HL-60/S4 treated with phorbol 12-myristate 13-acetate at 8.2 ng/mL for 4 days and 3 days (cell line): Measurements from ENCODE around the gene N4BP2L1.

ENCODE experiments used
- in situ Hi-C: fragments of 300-500 bp; cut with MboI; formaldehyde crosslinking; loops from 2 replicates; pipeline ENCODE4 v1.15.0; 2022; ENCODE audit warnings: low sequenced_read_pairs

N4BP2L1 gene

DNA sequence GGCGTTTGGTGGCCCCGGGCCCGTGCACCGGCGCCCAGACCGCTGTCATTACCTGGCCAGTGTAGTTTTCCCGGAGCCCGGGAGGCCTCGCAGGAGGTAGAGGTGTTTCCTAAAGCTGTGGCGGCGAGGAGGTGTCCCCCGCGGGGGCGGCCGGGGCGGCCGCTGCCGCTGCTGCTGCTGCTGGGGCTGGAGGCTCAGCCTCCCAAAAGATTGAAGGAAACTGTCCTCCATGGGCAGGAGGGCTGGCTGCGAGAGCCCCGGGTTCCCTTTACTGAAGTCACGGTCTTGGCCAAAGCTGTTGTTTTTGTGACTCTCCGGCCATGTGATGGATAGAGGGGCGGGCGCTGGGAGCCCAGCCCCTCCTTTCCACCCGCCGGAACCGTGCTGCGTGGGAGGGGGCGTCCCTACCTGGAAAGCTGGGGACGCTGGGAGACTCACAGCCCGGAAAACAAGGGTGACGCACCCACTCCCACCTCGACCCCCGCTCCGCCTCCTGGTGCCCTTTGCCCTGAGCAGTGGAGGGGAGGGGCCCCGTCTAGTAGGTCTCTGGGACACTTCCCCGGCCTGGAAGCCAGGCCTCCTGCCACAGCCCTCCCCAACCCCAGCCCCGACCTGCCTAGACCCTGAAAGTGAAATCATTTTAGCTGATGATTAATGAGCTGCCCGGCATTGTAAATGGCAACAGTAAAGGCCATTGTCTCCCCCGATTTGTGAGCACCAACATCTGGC lies at the start of gene N4BP2L1:
N4BP2L1 (minus strand) TSS at position 279 of the 729 bp plus-strand sequence; CDS start at position 231, 48 bp downstream.
- in situ Hi-C loops = no loop called here

DNA sequence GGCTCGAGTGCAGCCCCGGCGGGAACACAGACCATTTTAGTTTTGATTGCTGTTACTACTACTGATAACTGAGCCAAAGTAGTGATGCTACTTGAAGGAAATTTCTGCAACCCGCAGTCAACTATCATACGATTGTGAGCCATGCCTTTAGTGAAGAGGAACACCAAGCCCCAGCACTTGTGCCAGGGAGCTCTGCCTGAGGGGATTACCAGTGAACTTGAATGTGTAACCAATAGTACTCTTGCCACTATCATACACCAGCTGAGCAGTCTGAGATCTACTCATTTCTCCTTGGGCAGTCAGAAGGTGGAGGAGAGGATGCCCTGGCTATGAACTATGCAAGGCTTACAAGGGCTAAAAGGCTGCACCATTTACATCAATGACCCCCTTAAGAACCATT lies 49.0 kb upstream of the N4BP2L1 start:
- in situ Hi-C loops = no loop called here

DNA sequence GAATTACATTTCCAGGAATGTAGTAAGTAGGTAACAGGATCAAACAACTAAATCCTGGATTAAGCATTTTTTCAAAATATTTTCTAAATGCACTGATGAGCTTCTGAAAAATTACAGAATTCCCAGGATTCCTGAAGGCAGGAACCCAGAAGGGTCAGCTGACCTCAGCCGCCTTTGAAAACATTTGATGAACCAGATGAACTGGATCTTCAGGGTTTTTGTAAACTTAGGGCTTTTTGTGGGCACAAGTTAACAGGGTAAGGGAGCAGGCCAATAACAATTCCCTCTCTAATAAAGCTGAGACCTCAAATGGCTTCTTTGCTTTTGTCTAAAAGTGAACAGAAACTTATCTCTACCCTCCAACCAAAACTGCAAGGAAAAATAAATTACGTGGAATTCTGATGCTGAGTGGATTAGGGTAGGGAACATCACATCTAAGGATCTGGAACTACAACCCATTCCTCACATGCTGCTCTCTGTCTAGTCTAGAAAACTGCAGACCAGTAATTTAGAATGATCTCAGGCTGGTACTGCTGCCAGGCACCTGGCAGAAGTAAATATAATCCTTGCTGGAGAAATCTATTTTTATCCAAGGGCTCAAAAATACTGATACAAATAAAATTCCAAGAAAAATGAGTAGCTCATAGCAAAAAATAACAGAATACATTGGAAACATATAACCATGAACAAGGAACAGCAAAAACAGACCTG lies 48.2 kb upstream of the N4BP2L1 start:
- in situ Hi-C loops = no loop called here

DNA sequence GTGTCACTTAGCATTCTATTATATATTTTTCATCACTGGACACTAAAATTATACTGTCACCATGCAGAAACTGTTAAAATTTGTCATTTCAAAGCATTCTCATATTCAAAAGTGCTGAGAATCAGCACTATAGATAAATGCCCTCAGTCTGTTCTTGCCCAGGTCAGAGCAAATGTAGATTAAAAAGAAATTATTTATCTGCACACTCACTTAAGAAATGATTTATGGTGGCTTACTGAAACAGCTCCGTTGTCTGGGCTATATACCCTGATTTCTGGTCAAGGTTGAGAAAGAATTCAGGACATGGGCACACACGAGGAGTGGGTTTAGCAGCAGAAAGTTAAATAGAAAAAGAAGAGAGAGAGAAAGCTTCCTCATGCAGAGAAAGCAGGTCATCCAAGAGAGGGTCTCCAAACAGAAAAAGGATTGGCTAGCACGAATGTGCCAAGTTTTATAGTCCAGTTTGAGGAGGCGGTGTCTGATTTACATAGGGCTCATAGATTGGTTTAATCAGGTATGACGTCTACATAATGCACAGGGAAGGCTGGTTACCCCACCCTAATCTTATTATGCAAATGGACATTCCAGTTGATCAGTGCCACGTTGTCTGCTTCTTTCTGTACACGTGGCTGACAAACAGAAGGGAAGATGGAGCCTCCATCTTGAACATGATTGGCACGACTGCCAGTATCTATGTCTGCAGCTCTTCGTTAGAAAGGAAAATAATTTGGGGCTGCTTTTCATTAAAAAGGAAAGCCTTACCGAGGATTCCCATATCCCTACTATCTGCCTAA lies 47.3 kb upstream of the N4BP2L1 start:
- in situ Hi-C loops = no loop called here

DNA sequence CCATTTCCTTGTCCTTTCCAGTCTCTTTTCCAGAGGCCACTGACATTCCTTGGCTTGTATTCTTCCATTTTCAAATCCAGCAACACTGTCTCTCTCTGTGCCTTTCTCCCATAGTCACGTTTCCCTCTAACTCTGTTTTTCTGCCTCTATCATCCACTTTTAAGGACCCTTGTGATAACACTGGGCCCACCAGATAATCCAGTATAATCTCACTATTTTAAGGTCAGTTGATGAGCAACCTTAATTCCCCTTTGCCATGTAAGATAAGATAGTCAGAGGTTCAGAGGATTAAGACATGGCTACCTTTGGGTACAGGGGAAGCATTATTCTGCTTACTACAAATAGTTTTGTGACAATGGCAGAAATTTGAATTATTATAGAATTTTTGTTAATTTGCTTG lies 45.7 kb upstream of the N4BP2L1 start:
- in situ Hi-C loops = no loop called here

DNA sequence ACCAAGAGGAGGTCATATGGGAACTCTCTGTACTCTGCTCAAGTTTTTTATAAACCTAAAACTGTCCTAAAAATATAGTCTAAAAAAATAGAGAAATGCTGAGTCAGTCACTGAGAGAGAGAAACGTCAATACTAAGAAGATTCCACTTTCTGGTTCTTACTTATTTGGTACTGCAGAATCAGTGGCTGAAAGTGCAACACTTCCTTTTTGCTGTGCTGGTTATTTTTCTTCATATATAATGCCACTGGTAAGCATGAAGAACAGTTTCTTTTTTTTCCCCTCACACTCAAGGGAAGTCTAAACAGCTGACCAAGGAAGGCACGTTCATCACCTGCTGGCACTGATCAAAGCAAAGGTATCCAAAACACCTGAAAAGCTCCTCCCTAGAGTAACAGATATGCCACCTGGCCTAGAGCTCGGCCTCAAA lies 44.3 kb upstream of the N4BP2L1 start:
- in situ Hi-C loops = no loop called here

DNA sequence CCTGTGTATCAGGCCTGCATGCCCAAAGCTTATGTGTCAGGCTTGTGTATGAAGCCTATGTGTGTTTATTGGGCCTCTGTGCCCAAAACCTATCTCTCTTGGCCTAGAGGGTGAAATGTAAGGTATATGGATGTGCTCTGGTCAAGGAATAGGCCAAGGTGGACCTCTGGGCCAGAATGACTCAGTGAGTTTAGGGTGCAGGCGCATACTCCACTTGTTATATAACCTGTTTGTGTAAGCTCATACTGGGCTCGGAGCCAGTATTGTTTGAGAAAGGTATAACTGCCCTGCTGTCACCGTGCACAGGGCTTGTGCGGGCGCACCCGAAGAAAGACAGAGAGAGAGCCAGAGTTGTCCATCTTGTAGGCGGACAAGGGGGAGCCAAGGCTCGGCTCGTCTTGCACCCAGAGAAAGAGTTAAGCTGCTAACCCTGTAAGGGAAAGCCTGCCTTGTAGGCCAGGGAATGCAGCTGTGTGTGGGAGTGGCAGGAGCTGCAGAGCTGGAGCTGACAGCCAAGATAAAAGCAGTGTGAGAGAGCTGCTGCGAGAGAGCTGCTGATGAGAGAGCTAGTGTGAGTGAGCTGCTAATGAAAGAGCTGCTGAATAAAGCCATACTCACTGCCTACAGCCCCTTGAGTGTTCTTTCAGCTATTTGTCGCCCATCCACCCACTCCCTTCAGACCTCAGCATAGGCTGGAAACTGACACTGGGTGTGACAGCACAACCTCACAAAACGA lies 43.4 kb upstream of the N4BP2L1 start:
- in situ Hi-C loops = no loop called here

DNA sequence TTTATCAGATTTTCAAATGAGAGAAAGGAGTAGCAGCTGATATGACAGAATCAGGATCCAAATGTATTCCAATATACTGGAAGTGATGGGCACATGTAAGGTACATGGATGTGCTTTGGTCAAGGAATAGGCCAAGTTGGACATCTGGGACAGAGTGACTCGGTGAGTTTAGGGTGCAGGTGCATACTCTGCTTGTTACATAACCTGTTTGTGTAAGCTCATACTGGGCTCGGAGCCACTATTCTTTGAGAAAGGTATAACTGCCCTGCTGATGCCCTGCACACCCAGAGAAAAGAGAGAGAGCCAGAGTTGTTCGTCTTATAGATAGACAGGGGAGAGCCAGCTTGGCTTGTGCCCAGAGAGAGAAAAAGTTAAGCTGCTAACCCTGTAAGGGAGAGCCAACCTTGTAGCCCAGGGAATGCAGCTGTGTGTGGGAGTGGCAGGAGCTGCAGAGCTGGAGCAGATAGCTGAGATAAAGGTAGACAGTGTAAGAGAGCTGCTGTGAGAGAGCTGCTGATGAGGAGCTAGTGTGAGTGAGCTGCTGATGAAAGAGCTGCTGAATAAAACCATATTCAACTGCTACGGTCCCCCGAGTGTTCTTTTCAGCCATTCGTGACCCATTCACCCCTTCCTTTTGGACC lies 40.7 kb upstream of the N4BP2L1 start:
- in situ Hi-C loops = no loop called here

DNA sequence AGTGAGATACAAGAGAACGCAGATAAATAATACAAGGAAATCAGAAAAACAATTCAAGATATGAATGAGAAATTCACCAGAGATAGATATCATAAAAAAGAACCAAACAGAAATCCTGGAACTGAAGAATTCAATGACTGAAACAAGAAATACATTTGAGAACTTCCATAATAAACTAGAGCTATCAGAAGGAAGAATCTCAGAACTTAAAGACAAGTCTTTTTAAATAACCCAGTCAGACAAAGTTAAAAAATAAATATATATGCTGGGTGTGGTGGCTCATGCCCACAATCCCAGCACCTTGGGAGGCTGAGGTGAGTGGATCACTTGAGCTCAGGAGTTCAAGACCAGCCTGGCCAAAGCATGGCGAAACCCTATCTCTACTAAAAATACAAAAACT lies 28.7 kb upstream of the N4BP2L1 start:
- in situ Hi-C loops = no loop called here

DNA sequence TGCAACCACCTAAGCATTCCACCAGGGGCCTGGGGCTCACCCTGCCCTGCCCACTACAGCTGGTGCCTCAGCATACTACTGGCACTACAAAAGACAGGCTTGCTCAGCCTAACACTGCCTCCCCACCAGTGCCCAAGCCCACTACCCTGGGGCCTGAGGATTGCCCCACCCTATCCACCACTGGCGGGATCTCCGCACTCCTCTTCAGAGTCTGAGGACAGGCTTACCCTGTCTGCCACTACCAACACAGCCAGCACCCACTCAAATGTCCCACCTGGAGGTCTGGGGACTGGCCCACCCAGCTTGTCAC lies 27.6 kb upstream of the N4BP2L1 start:
- in situ Hi-C loops = no loop called here

DNA sequence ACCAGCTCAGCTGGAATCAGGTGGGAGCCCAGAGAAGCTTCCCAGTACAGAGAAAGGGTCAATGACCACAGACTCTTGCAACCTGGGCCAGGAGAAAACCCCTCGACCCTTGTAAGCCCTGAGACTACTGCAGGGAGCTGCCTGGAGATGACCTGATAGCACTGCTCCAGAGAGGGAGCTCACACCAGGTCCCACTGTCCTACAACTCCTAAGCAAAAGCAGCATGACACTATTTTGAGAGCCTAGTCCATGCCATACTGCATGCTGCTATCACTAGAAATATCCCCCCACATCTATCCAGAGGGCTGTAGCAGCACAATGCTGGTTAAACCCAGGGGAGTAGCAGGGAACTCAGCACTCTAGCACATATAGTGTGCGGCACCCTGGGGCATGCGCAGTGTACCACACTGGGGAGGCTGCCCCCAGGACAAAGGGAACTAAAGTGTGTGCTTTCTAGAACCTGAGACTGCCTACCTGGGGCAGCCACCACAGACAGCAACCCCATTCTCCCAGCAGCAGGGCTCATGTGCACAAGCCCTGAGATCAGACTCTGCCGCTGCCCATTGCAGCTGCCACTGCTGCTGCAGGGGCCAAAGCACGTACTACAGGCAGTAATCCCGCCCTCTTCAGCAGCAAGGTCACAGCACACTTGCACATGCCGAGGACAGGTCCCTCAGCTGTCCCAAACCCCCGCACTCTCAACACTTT lies 27.1 kb upstream of the N4BP2L1 start:
- in situ Hi-C loops = no loop called here

DNA sequence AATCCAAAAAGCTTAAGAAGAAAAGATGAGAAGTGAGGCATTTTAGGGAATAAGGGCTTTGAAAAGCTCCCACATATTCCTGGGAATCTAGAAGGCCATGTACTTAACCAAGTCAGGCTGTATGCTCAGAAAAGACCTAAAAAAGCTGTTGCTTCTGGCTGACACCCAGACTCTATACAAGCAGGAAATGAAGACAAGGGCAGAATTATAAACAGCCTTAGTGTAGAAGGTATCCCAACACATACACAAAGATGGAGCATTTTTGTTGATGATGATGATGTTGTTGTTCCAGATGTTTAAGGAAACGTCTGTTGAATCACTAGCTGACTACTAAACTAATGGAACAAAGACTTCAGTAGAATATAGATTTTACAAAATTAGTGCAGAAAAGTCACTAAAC lies 26.1 kb upstream of the N4BP2L1 start:
- in situ Hi-C loops = no loop called here

DNA sequence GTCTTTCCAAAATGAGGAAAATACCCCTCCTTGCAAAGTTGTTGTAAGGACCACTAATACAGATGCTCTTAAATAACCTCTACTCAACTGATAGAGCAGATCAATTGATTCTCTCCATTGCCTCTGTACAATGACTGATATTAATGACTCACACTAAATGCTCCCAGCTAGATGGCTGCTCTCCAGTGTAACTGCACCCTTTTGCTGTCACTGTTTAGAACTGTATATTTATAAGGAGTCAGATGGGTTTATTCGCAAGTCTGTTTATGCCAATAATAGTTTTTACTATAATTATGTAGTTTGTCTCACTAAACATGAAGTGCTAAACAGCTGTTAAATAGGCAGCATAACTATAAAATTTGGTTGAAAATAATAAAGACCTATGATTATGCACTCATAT lies 21.0 kb upstream of the N4BP2L1 start:
- in situ Hi-C loops = no loop called here

DNA sequence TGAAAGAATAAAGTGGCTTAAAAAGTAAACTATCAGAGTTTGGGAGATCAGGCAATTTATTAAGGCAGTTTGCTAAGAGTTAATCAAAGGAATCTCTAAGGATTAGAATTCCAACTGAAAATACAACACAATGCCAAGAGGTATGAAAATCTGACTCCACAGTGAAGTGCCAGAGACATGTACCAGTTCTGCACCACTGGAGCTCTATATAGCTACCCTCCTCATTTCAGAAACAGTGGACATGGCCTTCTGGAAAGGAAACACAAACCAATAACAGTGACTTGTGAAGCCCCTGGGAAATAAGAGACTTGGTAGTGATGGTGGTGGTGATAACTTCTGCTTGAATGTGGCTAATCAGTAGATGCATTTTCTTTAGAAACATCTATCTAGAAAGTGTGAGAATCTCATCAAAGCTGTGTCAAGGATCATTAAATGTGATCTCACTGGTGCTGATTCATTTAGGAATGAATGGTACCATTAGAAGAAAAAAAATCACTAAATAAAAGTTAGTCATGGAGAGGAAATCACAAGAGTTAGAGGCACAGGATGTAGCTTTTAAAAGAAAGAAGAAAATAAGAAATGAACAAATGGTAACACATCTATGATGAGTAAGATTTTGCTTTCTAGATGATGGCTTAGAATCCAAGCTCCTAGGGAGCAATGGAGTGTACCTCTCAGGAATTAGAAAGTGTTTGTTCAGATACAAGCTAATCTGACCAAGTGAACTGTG lies 20.1 kb upstream of the N4BP2L1 start:
- in situ Hi-C loops = no loop called here

DNA sequence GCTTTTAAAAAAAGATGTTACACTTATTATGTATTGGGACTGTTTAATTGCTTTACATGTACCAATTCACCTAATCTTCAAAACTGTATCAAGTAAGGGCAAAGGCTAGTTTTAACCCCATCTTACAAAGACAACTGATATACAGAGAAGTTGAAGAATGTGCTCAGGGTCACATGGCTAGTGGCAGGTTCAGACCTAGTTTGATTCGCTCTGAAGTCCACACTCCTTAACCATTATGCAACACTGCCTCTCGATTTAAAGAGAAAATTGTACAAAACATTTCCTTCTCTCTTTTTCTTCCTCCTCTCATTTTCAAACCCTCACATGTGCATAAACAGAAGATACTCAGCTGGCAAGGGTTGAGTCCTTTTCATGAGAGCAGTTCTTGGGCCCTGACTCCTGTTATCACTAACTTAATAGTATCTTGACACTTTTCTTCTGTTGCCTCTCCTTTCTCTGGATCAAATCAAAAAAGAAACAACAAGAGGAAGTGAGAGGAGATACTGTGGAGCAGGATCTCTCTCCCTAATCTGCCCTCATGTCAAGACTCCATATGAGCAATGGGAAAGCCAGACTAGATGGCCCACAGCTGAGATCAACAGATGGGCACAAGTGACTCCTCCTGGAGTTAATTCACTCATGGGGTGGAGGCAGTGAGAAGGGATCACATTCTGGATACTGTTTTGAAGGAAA lies 19.0 kb upstream of the N4BP2L1 start:
- in situ Hi-C loops = no loop called here

DNA sequence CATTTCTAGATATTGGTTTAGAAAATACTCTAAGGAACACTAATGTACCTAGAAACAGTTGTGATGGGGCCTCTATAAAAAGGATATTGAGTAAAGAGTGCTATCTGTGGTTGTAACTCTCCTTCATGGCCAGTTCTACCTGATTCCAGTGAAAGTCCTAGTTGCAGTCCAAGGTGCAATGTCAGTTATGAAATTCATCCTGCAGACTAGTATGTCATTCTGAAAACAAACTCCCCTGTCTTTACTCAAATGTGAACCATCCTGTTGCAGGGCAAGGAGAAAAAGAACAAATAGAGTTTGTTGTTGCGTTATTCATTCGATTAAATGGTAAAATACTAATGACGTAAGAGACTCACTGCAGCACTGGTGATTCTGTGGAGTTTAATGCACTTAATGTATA lies 18.3 kb upstream of the N4BP2L1 start:
- in situ Hi-C loops = no loop called here

DNA sequence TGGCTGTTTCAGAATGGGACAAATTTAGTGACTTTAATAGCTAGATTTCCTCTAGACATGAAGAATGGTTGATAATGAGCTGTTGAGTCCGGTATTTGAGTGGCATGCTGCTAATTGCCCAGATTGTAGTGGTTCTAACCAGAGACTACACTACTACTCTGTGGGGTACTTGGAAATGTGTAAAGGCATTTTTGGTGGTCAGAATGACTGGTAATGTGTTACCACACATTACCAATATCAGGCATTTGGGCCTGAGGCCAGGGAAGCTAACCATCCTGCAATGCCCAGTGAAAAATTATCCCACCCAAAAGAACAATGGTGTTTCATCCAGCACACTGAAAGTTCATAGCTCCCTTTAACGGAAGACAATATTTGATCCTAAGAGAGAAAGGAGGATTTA lies 17.5 kb upstream of the N4BP2L1 start:
- in situ Hi-C loops = no loop called here

DNA sequence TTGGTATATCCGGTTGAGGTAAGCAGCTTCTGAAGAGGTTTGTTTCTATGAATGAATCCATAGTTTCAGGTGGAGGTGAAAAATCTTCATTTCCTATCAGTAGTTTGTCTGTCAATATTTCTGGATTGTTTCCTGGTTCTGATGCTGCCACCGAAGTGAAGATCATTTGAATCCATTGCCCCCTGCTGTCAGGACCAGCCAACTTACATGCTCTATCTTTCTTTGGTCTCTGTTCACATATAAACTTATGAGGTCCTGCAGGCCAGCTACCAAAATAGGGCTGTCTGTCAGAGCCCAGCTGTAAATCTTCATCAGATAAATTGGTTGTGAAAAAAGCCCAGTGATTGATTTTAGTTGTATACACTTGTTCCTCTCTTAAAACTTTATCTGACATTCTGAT lies 15.2 kb upstream of the N4BP2L1 start:
- in situ Hi-C loops = no loop called here

DNA sequence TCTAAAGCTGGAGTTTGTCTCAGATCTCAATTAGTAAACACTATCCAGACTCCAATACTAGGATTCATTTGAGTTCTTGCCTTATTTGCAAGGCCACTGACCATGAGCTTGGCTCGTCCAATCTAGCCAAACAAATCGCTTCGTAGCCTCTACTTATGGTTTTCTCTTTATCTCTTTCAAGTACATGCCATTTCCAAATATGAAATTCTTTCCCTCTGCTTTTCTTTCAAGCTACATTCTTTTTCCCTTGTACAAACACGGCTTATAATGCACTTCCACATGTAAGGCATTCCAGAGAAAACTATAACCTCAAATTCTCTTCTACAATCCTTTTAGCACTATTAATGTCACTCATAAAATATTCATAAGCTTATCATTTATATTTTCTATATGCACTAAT lies 10.9 kb upstream of the N4BP2L1 start:
- in situ Hi-C loops = no loop called here
